NCI-H146 treated with DMSO at 0.1 percent for 48 hours (cell line): Measurements from ENCODE around the gene PPT1.

Experiments
- DNase-seq: peaks from one replicate; lab custom pipeline; 2025; ENCODE audit not compliant: unreplicated experiment; lab: John Stamatoyannopoulos, UW

PPT1 gene

DNA sequence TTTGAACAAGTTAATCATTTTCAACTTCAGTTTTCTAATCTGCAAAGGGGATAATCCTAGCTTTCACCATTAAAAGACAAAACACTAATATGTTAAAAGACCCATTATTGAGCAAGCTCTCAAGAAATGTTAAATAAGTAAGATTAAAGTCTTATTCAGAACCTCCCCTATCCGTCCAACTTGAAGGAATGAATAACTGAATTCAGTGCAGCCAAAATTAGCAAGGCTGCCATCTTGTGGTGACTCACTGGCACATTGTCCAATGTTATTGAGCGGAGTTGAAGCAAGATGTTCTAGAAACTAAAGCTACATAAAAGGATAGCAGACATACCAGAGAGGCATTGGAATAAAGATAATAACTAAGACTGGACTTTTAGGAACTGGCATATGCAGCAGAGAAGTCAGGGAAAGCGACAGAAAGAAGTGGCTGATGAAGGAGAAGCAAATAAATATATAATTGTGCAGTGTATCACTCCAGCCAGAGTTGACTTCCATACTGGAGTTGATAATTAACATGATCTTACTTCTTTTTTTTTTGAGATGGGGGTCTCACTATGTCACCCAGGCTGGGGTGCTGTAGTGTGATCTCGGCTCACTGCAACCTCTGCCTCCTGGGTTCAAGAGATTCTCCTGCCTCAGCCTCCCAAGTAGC, 64.7 kb downstream of the PPT1 start:
- no peak for DNase-seq

DNA sequence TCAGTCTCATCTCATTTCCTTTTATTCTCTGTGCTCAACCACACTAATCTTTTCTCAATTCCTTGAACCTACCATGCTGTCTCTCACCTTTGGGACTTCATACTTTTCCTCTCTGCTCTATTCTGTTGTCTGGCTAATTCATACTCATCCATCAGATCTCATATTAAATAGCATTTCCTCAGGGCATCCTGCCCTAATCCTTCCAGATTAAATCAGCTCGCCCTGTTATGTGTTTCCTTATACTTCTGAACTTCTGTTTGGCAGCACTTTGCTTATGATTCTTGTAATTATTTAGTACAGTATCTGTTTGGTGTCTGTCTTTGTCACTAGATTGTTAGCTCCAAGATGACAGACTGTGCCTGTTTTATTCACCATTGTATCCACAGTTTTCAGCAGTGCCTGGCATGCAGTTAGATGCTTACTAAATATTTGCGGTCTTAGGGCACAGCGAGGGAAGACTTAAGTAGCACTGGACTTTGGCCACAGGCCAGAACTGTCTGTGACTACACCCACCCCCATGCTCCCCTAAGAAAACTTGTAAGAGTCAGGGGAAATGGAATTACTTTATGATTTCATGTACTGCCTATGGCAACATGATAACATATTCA, 66.4 kb downstream of the PPT1 start:
- DNase-seq = no peak

DNA sequence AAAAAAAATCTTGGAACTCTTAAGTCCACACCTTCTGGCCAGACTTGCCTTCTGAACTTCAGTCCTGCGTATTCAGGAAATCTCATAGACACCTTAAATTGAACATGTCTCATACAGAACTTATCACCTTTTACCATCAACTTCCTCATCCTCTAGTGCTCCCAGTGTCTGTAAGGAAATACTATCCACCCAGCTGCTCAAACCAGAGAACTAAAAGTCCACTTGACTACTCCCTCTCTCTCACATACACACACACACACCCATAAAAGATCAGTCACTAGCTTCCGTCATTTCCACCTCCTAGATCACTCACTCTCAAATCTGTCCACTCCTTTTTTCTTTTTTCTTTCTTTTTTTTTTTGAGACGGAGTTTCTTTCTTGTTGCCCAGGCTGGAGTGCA, 67.4 kb downstream of the PPT1 start:
- no peak for DNase-seq

DNA sequence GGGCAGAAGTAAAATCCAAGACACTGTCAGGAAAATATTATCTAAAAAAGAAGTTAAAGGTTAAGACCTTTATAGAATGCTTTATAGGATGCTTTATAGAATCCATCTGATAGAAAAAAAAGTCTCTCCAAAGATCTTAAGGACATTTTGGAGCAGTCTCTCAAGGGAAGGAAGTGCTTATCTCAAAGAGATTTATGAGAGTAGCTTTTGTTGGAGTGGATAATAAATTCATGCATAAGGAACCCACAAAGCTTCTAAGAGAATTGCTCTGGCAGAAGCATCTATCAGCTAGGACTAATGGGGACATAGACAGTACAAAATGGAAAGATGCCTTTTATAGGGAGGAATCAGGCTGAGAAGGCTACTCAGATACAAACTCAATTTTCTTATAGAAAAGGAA, 69.4 kb downstream of the PPT1 start:
- DNase-seq = no peak

DNA sequence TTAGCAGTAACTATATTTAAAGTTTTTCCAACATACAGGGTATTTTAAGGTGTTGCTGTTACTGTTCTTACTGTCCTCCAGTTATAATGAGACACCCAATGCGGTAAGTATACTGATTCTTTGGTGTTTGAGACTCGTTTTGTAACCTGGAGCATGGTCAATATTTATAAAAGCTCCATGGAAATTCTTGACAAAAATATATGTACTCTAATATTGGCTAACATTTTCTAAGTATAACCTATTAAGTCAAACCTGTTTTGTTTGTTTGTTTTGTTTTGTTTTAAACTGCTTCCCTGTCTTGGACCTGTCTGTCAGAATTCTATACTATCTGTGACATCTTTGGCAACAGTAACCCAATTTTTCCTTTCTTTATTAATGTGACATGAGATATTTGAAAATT, 72.4 kb downstream of the PPT1 start:
- no peak for DNase-seq

DNA sequence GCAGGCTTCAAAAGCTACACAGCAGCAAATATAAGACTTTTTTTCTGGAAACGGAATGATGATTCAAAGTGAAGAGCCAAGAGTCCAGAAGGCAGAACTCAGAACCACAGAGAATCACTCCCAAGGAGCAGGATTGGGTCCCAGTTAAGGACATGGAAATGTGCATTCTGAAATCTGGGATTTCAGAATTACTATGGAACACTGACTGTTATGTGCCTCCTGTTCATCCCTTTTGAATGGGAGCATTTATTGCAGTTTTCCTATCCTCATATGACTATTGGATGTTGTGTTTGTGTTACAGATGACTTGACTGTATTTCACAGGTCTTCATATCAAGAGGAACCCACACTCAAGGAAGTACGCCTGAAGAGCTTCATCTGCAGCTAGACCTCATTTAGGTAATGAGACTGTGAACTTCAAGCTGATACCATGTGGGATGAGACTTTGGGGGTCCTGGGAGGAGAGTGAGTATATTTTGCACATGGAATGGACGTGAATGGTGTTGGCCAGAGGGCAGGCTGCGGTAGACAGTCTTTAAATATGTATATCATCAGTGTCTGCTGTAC, 73.6 kb downstream of the PPT1 start:
- DNase-seq = no peak
